Mucosa of rectum (tissue), 2 donors: ENCODE results near the gene OPCML.

Experiments used
- H3K27ac ChIP-seq, 2 donors: one replicate each; pipeline ENCODE4 v1.7.0; 2013; ENCODE audit warnings: inconsistent platforms in 2 of 2, low read depth in 2 of 2, low read length in 2 of 2
- H3K27me3 ChIP-seq, 2 donors: one replicate each; pipeline ENCODE4 v1.7.0; 2013; ENCODE audit warnings: low read length in 2 of 2; ENCODE audit not compliant: control insufficient read depth in 2 of 2, insufficient read depth in 2 of 2
- H3K36me3 ChIP-seq, 2 donors: one replicate each; pipeline ENCODE4 v1.7.0; 2013; ENCODE audit warnings: low read length in 2 of 2; ENCODE audit not compliant: control insufficient read depth in 2 of 2, insufficient read depth in 2 of 2
- H3K4me1 ChIP-seq, 2 donors: one replicate each; pipeline ENCODE4 v1.7.0; 2013; ENCODE audit warnings: low read length in 2 of 2, mild to moderate bottlenecking in 1 of 2; ENCODE audit not compliant: control insufficient read depth in 2 of 2, insufficient read depth in 2 of 2
- H3K4me3 ChIP-seq, 2 donors: one replicate each; pipeline ENCODE4 v1.7.0; 2013; ENCODE audit warnings: low read length in 2 of 2
- H3K9ac ChIP-seq, 2 donors: one replicate each; pipeline ENCODE4 v1.7.0; 2013; ENCODE audit warnings: low read length in 2 of 2, low read depth in 1 of 2, mild to moderate bottlenecking in 1 of 2
- H3K9me3 ChIP-seq, 2 donors: one replicate each; pipeline ENCODE4 v1.7.0; 2013; ENCODE audit warnings: low read length in 2 of 2; ENCODE audit not compliant: control insufficient read depth in 2 of 2
- donor health status: healthy.
- donor health status: Normal muscosa, but diverticular disease.

The OPCML gene

GRCh38 chr11:132941761-132942160 lies 590.5 kb downstream of the OPCML start:
- Histone ChIP-seq H3K4me3 (no peak overlapping the region), H3K9me3 (no peaks in the 10 kb centered on the region), H3K27me3 (peaks cover 0 to 4% of the 10 kb centered on the region in 2 donors), H3K27ac (no peak overlapping the region), H3K36me3 (no peaks in the 10 kb centered on the region), H3K4me1 (no peaks in the 10 kb centered on the region), H3K9ac (no peak overlapping the region)

GRCh38 chr11:132941024-132941646 lies 591.2 kb downstream of the OPCML start:
- Histone ChIP-seq H3K9ac (no peak overlapping the region), H3K36me3 (no peaks in the 10 kb centered on the region), H3K9me3 (no peaks in the 10 kb centered on the region), H3K4me1 (no peaks in the 10 kb centered on the region), H3K27ac (no peak overlapping the region), H3K27me3 (peaks cover 0 to 4% of the 10 kb centered on the region in 2 donors), H3K4me3 (no peak overlapping the region)

GRCh38 chr11:132937016-132937415 lies 595.3 kb downstream of the OPCML start:
- Histone ChIP-seq H3K4me1 (no peaks in the 10 kb centered on the region), H3K27me3 (no peaks in the 10 kb centered on the region), H3K9me3 (no peaks in the 10 kb centered on the region), H3K36me3 (no peaks in the 10 kb centered on the region), H3K9ac (no peak overlapping the region), H3K27ac (no peak overlapping the region), H3K4me3 (no peak overlapping the region)

DNA sequence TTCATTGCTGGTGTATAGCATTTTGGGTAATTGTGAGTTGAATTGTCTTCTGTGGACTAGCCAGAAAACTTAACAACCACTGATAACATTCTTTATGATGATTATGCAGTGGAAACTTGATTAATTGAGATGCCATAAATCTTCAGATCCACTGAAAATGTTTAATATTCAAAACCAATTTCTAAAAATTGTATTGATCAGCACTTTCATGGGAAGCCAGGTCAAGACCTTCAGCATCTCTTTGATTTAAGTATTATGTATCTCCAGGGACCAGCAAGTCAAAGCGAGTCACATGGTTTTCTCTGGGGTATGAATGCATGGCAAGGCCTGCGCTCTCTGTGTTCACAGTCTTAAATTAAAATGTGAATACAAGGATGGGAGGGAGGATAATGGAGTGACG lies 596.9 kb downstream of the OPCML start:
- no peaks in the 10 kb centered on the region for H3K9me3 ChIP-seq
- H3K27me3 ChIP-seq: no peaks in the 10 kb centered on the region
- no peak overlapping the region for H3K27ac ChIP-seq
- H3K4me1 ChIP-seq: no peaks in the 10 kb centered on the region
- H3K9ac ChIP-seq: no peak overlapping the region
- no peak overlapping the region for H3K4me3 ChIP-seq
- H3K36me3 ChIP-seq: no peaks in the 10 kb centered on the region

DNA sequence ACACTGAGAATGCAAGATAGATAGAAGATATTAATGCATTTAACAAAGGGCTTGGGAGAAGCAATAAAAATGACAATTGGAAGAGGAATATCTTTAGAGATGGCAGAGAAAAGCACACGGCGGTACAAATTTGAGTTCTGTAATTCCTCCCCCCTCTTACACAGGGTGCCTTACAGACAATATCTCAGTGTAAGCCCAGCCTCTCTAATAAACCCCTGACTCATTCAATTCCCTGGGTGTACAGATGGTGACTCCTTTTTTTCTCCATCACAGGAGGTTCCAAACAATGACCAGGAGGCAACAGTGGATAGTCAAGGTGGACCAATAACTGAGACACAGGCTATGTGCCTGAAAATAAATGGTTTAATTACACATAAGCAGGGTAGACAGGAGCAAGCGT lies 598.6 kb downstream of the OPCML start:
- H3K9me3 ChIP-seq: no peaks in the 10 kb centered on the region
- H3K9ac ChIP-seq: no peak overlapping the region
- H3K4me1 ChIP-seq: no peaks in the 10 kb centered on the region
- H3K4me3 ChIP-seq: no peak overlapping the region
- H3K36me3 ChIP-seq: no peaks in the 10 kb centered on the region
- no peaks in the 10 kb centered on the region for H3K27me3 ChIP-seq
- H3K27ac ChIP-seq: no peak overlapping the region

GRCh38 chr11:132925825-132926469 lies 606.4 kb downstream of the OPCML start:
- no peaks in the 10 kb centered on the region for H3K36me3 ChIP-seq
- H3K4me3 ChIP-seq: no peak overlapping the region
- H3K9ac ChIP-seq: no peak overlapping the region
- no peaks in the 10 kb centered on the region for H3K4me1 ChIP-seq
- no peaks in the 10 kb centered on the region for H3K27me3 ChIP-seq
- no peaks in the 10 kb centered on the region for H3K9me3 ChIP-seq
- no peak overlapping the region for H3K27ac ChIP-seq

DNA sequence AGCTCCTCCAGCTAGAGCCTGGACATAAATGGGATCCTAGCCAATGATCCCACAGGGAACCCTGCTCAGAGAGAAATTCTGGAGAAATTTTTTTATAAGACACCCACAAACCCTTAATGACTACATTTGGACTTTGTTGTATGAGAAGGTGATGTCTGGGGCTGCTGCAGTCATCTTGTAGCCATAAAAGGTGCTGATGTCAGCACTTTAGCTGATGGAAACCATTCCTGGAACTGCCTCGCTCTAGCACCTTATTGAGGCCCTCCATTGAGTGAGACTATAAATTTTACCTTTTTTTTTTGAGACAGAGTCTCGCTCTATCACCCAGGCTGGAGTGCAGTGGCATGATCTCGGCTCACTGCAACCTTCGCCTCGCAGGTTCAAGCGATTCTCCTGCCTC lies 610.7 kb downstream of the OPCML start:
- no peaks in the 10 kb centered on the region for H3K27me3 ChIP-seq
- no peak overlapping the region for H3K9ac ChIP-seq
- no peaks in the 10 kb centered on the region for H3K4me1 ChIP-seq
- H3K9me3 ChIP-seq: no peaks in the 10 kb centered on the region
- no peak overlapping the region for H3K27ac ChIP-seq
- H3K36me3 ChIP-seq: no peaks in the 10 kb centered on the region
- no peak overlapping the region for H3K4me3 ChIP-seq

- Histone ChIP-seq H3K27me3 (no peaks in the 10 kb centered on the region), H3K4me1 (no peaks in the 10 kb centered on the region)
Observed at GRCh38 chr11:132920451-132921096, 611.7 kb downstream of the OPCML start.

DNA sequence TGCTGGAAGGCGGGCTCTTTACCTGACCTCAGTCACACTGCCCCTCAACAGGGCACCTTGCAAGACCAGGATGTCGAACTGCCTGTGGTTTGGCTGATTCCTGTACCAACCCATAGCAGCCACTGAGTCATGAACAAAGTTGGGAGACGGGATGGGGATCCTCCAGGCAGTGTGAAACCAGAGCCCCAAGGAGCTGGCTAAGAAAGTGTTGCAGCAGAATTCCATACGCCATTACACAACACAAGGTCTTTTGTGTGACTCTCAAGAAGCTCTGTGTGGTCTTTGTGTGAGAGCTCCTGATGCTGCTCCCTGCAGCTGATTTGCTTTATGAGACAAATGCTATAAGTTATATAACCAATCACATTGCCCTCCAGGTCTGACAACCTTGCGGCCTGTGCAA lies 617.7 kb downstream of the OPCML start:
- Histone ChIP-seq H3K4me1 (no peaks in the 10 kb centered on the region), H3K9ac (no peak overlapping the region), H3K27me3 (no peaks in the 10 kb centered on the region), H3K36me3 (no peaks in the 10 kb centered on the region), H3K9me3 (no peaks in the 10 kb centered on the region), H3K27ac (no peak overlapping the region), H3K4me3 (no peak overlapping the region)

More at GRCh38 chr11:132920451-132921096, 611.7 kb downstream of the OPCML start:
- H3K9ac ChIP-seq: no peak overlapping the region
- no peaks in the 10 kb centered on the region for H3K9me3 ChIP-seq
- no peak overlapping the region for H3K4me3 ChIP-seq
- H3K27ac ChIP-seq: no peak overlapping the region
- no peaks in the 10 kb centered on the region for H3K36me3 ChIP-seq

- Histone ChIP-seq H3K4me1 (no peaks in the 10 kb centered on the region), H3K9ac (no peak overlapping the region), H3K9me3 (no peaks in the 10 kb centered on the region), H3K27me3 (no peaks in the 10 kb centered on the region), H3K4me3 (no peak overlapping the region), H3K27ac (no peak overlapping the region), H3K36me3 (no peaks in the 10 kb centered on the region)
Observed at GRCh38 chr11:132913886-132914285, 618.4 kb downstream of the OPCML start.
